GM12873 (cell line): ENCODE measurements around the gene DMRTC2.

ENCODE experiments used
- CTCF ChIP-seq: IDR thresholded peaks from 2 replicates; pipeline ENCODE4 v1.5.1; 2012; ENCODE audit warnings: low read depth, mild to moderate bottlenecking, moderate library complexity, low read length, control low read depth; ENCODE audit not compliant: insufficient read depth; ENCODE audit errors: missing control alignments

The DMRTC2 gene

GRCh38 chr19:41863209-41863931 lies 18.5 kb downstream of the DMRTC2 start:
- TF ChIP-seq CTCF, result no peak

GRCh38 chr19:41864374-41864773 lies 19.5 kb downstream of the DMRTC2 start:
- no peak for TF ChIP-seq CTCF

GRCh38 chr19:41866284-41866683 lies 21.4 kb downstream of the DMRTC2 start:
- no peak for TF ChIP-seq CTCF

- TF ChIP-seq CTCF, result no peak
Observed at GRCh38 chr19:41868120-41868988, 23.5 kb downstream of the DMRTC2 start.

- TF ChIP-seq CTCF, result no peak
Observed at GRCh38 chr19:41868989-41869300, 24.1 kb downstream of the DMRTC2 start.

GRCh38 chr19:41869374-41869955 lies 24.6 kb downstream of the DMRTC2 start:
- no peak for TF ChIP-seq CTCF

- no peak for TF ChIP-seq CTCF
Observed at GRCh38 chr19:41870401-41870873, 25.6 kb downstream of the DMRTC2 start.
